NCI-H460 (cell line): Measurements from ENCODE around the gene PHETA1. TPM values are rescaled to one million over a fixed set of nuclear protein-coding genes. Genes with fewer than 3 reads are reported as not detected.
"Not testable (repeated sequence)": the region's sequence is repeated elsewhere in the genome, so short reads cannot be mapped to it uniquely, and the experiment has no call there.

Experiments
- DNase-seq: peaks from one replicate; pipeline ENCODE4 v3.0.0-alpha.2; 2016; ENCODE audit warnings: low read depth; ENCODE audit errors: extremely low read depth
- total RNA-seq: library from RNA; depleted of rRNA; stranded (reverse); fragments of >200 nt; shearing (Covaris generic); gene quantifications from 2 replicates; pipeline ENCODE4 v1.2.3, GENCODE V29; 2014

The PHETA1 gene
- total RNA-seq, 1 experiment from 2014 or later: 4.8 TPM

DNA sequence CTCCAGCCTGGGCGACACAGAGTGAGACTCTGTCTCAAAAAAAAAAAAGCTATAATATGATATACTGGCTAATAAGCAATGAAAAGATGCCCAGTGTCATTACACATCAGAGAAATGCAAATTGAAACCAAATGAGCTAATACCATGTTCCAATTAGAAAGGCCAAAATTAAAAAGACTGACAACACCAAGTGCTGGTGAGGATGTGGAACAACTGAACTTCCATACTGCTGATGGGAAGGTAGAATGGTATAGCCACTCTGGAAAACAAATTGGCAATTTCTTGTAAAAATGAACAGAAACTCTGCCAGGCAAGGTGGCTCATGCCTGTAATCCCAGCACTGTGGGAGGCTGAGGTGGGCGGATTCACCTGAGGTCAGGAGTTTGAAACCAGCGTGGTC is 8.5 kb upstream of the PHETA1 start:
- DNase-seq: no peak

DNA sequence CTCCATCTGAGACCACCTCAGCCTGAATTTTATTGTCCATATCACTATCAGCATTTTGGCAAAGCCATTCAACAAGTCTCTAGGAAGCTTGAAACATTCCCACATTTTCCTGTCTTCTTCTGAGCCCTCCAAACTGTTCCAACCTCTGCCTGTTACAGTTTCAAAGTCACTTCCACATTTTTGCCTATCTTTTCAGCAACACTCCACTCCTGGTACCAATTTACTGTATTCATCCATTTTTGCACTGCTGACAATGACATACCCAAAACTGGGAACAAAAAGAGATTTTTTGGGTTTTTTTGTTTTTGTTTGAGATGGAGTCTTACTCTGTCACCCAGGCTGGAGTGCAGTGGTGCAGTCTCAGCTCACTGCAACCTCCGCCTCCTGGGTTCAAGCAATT is 4.3 kb upstream of the PHETA1 start:
- DNase-seq: not testable (repeated sequence)

DNA sequence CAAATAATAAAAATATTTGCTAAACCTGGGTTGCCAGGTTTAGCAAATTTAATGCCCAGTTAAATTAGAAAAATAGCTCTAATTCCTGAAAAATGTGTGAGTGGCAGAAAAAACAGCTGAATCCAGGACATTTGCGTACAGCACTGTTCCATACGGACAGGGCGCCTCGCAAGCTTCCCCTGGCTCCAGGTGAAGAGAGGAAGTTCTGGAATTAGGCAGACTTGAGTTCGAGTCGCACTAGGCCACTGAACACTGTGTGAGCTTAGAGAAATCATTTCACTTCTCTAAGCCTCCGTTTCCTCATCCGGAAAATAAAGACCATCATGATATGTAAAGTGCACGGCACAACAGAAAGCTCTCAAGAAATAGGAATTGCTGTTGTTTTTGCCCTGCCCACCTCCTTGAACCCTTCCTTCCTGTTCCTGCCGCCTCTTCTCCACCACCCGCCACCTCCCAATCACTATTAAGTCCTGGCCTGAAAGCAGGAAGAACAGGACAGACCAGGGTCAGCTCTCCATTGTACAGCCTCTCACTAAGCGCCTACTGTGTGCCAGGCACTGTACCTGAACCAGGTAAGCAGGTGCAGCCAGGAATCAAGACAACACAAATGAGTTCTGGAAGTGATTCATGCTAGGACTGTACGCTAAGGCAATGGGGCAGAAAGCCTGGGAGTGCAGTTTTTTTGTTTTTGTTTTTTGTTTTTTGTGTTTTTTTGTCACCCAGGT is 763 bp upstream of the PHETA1 start:
- DNase-seq: no peak

DNA sequence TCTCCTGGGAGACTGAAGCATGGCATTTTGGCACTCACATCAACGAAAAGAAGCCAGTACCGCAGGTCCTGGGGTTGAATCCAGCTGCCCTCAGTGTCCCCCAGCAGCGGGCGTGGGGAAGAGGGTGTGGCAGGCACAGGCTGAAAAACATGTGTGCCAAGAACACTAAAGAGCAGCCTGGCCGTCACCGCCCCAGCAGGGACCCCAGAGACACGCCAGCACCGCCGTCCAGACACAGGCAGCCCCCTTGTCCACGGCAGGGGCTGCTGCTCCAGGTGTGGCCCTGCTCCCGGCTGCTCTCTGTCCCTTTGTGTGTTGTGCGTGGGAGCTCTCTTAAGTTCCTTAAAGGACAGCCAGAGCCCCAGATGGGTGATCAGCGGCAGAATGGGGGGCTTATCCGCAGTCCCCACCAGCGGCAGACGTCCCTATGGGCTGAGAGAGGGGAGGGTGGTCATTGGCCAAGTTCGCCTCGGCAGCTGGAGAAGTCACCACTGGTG is 556 bp downstream of the PHETA1 start:
- no peak for DNase-seq

DNA sequence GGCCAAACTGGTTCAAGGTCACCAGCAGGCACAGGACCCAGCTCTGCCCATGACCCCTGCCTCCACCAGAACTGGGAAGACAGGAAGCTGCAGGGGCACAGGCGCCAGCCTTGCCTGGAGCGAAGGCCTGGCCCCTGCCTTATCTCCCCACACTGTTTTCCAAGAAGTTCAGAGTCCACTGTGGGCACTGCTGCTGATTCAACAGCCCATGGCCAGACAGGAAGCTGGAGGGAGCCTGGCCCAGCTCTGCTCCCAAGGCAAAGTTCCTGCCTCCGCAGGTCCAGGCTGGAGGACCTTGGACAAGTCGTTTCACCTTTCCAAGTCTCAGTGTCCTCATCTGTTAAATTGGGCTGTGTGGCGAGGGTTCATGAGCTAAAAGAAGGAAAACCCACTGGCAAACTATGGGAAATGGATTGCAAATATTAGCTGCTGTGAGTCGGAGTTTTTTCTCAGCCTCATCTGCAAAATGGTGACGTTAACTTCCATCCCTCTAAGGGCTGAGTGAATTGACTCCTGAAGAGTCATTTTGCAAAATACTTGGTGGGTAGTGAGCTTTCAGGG is 1.2 kb downstream of the PHETA1 start:
- no peak for DNase-seq

DNA sequence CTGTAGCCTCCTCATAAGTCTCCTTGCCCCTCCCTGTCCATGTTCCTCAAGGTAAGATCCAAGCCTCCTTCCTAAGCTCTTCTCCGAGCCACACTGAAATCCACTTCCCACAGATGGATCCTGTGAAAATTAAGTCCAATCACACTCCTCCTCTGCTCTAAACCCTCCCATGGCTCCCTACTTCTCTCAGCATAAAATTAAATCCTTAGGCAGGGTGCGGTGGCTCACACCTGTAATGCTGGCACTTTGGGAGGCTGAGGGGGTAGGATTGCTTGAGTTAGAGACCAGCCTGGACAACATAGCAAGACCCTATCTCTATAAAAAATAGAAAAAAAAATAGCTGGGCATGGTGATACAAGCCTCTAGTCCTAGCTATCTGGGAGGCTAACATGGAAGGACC is 2.3 kb downstream of the PHETA1 start:
- no peak for DNase-seq

DNA sequence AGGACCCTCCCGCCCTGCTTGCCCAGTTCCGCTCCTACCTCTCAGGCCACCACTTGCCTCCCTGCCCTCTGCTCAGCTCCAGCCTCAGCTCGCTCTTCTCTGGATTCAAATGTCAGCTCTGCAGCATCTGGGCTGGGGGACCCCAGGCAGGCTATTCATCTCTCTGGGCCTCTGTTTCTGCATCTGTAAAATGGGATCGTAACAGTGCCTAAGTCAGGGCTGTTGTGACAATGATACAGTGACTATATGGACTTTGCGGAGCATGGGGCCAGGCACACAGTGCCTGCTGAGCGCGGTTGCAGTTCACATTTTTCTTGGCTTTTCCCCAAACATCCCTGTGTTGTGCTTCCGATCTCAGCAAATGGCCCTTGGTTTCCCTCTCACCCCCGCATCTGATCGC is 2.8 kb downstream of the PHETA1 start:
- no peak for DNase-seq

DNA sequence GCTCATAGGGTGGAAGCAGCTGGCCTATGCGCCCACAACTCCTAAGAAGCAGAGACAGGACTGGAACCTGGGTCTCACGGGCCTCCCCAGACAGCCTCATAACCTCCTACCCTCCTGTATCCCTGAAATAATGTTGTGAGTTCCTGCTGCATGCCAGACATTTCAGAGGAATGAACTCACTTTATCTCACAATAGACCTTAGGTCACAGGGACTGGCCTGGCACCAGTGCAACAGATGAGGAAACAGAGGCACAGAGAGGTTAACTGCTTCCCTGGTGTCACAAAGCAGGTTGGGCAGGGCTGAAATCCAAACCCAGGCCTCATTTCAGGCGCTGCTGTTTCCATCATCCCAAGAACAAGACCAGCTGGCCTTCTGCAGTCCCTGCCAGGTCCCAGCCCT is 5.3 kb downstream of the PHETA1 start:
- DNase-seq: no peak

DNA sequence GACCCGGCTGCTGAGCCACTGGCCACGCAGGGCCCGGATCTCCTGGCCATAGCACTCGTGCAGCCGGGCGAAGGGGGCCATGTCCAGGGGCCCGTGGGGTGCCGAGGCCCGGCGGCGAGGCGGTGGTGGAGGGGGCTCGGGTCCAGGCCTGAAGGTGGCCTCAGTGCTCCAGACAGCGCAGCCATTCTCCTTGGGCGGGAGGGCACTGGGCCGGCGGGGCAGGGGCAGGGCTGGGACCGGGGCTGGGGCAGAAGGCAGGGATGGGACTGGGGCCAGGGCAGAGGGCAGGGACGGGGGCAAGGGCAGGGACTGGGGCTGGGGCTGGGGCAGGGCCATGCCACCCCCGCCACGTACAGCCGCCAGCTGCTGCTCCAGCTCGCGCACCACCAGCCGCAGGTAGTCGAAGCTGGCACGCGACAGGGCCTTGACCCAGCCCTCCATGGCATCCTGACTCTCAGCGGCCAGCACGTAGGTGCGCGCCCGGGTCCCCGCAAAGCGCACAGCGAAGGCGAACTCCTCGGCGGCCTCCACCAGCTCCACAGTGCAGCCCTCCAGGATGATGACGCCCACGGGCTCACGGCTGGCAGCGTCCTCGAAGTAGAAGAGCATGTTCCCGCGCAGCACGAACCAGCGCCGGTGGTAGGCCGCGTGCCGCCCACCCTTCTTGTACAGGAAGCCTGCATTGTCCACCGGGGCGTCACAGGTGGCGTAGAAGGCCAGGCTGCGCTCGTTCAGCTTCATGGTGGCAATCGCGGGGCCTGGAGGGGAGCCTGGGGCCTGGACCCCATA is 6.0 kb downstream of the PHETA1 start:
- DNase-seq: no peak

DNA sequence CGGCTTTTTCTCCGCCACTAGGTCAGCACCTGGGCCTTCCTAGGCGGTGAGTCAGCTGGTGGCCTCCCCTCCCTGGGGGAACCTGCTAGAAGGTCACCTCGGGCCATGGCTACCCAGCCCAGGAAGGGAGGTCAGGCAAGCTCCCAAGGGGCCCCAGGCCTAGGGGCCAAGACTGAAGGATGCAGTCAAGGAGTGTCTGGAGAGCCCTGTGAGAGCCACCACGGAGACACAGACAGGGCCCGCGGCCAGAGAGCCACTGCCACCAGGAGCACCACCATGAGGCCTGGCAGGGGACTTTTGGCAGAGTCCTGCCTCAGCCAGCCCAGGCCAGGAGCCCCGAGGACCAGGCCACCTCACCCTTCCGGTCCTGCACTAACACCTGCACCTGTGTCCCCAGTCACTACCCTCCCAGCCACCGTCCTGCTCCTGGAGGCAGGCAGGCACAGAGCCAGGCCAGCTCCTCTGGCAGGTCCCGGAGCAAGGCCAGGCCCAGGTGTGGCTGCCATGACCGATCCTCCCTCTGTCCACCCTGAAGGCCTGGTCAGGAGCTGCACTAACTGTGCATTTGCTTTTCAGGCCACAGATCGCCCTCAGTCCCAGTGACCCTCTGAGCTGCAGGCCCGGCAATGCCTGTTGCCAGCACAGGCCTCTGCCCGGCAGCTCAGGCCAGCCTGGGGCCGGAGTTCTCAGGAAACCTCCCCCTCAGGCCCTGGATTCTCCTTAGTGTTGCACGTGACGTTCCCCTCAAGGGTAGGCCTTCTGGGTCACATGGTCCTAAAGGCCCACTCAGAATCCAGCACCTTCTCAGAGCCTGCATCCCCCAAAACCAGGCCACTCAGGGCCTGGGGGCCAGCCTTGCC is 6.9 kb downstream of the PHETA1 start:
- DNase-seq: no peak

DNA sequence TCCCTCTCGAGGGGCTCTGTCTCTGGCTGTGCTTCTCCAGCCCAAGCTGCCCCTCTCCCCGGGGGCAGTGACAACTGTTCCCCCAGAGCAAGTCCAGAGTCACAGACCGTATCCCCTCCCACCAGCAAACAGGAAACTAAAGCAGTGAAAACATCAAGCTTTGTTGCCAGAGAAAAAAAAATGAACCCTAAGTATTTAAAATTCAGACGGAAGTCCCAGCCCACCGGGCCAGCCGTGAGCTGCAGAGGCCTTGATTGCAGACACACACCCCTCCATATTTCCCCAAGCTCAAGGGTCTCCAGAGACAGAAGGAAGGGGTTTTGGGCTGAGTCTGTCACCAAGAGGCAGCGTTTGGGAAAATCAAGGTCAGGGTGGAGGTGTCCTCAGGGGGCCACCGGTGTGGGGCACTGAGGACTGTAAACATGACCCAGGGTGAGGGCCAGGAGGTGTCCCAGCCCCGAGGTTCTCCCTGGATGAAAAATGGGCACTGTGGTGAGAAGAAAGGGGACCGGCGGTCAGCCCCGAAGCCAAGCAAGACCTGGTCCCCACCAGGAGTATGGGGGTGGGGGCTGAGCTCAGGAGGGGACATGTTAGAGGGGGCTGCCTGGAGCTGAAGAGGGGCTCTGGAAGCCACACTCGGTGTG is 7.7 kb downstream of the PHETA1 start:
- no peak for DNase-seq

DNA sequence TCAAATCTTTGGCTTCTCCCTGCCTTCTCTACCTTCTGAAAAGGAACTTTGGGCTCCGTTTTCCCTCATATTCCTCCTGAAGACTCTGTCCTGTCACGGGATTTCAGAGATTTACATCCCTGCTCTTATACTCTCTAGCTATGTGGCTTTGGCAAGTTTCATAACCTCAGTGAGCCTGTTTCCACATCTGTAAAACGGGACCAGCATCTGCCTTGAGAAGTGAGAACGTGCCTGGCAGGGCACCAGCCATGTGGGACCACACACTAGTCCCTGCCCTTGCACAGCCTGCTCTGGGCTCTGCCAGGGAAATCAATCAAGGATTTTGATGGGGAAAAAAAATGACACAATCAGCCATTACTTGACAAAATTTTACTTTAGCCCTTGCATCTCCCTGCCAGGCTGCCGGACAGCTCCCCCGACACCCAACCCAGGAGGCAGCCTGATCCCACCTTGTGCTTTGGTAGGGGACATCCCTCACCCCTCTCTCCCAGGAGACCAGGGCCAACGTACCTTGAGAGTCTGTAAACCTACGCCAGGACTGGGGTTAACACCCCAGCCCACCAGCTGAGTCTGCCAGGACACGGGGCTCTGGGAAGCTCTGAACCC is 8.5 kb downstream of the PHETA1 start:
- no peak for DNase-seq

DNA sequence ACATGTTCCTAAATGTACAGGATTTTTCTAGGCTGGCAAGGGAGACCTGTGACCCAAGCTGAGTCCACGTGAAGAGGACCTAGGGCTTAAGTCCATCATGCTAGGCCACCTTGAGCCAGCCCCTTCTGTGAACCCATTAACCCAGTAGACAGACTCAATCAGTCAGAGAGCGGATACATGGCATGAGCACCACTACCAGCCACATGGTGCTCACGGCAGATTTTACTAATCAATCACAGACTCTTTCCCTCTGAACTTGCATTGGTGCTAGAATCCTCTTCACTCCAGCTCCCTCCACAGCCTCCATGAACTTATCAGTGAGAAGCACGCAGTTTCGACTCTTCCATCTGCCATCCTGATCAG is 9.0 kb downstream of the PHETA1 start:
- DNase-seq: no peak

DNA sequence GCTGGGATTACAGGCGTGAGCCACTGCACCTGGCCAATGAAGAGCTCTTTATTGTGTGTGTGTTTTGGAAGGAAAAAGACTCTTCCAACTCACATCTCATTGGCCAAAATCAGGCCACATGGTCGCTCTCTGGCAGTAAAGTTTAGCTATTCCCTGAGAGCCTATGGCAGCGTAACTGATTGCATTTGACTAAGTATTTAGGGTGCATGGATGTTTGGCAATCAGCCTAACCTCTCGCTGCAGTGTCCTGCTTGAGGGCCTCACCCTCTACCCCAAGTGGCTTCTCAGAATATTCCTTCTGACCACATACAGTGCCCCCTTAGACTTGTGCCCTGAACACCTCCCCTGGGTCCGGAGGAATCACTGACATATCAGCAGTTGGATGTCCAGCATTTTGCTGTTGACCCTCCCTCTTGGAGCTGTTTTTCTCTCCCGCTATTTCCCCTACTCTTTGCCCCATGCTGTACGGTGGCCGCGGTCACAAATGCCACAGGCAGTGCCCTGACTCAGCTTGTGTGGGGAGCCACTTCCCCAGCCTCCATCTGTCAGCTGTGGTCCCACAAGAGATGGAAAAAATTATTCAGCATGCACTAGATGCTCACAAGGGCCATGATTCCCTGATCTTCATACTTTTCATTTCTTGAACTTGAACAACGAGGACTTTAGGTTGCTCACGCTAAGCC is 9.5 kb downstream of the PHETA1 start:
- DNase-seq: no peak

DNA sequence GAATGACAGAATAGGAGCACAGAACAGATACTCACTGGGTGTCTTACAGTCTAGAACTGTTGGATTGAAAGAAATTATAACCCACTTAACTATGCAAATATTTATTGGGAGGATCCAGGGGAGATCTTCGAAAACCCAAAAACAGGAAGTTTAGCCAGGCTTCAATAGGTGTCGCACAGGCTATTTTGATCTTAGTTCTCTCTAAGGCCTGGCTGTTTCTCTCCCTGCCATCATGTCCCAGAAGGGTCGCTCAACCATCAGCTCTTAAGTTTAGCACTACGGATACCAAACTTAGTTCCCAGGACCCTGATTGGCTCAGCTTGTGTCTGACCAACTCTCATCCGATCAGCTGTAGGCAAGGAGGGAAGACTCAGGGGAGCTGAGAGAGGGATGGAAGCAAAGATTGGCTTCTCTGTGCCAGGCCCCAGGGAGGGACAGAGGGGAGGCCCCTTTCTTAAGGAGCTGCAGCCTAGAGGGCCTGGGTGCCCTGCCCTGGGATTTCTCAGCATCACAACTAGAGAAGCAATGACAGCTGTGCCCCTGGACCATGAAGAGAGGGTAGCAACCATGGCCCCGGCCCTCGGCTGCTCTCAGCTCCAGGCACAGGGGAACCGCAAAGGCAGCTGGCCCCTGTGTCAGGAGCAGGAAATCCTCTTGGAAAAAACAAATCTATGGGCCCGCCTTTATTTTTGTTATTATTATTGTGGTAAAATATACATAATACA is 13.5 kb downstream of the PHETA1 start:
- no peak for DNase-seq

DNA sequence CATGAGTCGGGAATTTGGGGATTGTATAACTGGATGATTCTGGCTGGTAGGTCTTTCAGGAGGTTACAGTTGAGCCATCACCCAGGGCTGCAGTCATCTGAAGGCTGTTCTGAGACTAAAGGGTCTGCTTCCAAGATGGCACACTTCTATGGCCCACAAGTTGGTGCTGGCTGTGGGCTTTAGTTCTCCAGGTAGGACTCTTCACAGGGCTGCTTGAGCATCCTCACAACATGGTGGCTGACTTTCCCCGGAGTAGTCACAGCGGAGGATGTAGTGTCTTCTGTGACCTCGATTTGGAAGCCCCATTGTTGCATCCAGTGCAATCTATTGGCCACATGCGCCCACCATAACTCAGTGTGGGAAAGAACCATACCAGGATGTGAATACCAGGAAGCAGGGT is 14.4 kb downstream of the PHETA1 start:
- DNase-seq: no peak

DNA sequence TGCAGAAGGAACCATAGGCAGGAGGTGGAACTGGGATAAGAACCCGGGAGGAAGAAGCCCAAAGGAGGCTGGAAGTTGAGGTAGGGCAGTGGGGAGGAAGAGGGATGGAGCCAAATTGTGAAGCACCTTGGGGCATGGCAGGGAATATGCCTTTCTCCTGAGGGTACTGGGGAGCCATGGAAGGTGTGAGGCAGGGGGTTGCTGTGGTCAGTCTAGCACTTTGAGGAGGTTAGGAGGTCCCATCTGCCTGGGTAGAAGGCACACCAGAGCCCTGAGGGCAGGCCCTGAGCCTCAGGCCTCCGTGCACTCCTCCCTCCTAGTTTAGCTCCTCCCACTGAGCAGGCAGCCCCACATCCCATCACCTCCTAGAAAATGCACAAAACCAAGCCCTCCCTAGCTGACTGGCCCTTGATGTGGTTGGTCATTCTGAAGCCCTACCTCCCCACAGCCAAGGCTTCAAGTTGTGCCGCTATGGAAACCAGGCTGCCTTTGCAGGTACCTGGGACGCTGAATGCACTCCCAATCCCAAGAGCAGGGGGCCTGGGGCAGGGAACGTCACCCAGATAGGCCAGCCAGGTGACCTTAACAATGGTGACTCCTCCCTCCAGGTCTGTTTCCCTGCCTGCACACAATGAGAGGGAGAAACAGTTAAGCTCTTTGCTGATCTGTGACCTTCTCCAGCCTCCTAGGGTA is 15.1 kb downstream of the PHETA1 start:
- no peak for DNase-seq

DNA sequence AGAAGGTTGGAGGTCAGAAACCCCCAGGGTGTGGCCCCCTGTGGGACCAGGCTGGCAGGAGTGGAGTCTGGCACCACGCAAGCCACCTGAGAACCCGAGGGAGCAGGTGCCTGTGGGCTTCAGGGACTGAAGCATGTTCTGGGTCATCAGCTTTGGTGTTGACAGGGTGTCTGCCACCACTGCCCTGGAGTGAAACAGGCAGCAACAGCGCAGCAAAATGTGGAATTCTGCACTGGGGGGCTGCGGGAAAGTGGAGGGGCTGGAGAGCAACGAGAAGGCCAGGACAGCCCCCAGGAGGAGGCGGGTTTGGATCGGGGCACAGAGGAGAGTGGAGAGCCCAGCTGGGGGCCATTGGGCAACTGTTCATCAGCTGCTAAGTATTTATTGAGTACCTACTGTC is 15.9 kb downstream of the PHETA1 start:
- DNase-seq: no peak
